GM18907 (cell line): ENCODE measurements around the gene SLC39A11.

Experiments
- ATAC-seq: cut with Tn5 transposase; IDR thresholded peaks from one replicate; pipeline ENCODE4 v1.9.1; 2021; ENCODE audit warnings: mild to moderate bottlenecking, moderate library complexity; ENCODE audit not compliant: unreplicated experiment

SLC39A11 gene

DNA sequence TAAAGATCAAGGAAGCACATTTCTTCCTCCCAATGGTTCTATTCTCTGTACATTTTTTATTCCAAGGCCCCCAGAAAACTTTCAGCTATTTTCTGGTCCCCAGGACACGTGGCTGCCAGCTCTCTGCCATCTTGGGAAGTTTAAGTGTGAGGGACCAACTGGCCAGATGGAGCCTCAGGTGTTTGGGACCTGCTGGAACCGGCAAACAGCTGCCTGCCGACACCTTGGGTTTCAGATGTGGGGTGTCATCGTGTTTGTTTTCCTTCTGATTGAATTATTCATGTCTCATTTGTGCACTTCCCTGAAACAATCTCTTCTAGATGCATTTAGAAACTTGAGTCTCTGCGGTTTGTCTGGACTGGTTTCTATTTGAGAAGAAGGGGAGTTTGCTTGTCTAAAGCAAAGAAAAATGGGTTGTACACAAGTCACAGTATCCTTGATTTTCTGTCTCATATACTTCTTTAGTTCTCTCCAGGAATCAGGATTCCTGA is 386.5 kb downstream of the SLC39A11 start:
- ATAC-seq: no peak

DNA sequence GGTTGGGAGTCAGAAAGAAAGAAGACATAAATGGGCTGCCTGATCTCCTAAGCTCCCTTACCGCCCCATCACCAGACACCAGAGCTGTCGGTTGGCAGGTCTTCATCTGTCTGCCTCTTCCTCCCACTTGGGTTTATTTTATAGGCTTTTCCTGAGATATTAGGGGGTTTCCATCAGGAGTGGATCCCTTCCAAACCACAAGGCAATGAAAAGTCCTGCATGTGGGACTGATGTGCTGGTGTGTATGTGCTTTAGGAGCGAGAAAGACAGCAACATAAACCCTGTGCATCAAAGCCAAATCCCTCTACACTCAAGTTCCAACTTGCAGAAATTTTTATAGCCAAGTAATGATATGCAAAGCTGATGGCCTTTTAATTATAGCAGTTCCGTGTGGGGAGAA is 389.5 kb downstream of the SLC39A11 start:
- ATAC-seq: no peak

DNA sequence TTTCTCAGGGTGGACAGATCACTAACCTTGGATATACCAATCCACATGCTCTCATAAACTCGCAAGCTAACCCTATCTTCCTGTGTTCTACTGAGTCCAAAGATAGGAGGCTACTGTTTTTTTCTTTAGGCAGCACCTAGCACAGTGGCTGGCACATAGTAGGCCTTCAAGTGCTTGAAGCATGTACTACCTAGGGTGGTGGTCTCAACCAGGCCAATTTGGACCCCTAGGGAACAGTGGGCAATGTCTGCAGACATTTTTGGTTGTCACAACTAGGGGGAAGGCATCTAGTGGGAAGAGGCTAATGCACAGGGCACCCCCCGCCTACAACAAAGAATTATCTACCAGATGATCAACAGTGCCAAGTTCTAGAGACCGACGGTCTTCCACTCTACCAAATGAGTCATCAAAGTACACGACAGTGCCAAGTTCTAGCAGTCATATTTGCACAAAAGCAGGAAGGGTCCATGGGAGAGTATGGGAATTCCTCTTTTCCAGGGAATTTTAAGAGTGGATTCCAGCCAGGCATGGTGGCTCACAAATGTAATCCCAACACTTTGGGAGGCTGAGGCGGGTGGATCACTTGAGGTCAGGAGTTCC is 390.3 kb downstream of the SLC39A11 start:
- no peak for ATAC-seq

DNA sequence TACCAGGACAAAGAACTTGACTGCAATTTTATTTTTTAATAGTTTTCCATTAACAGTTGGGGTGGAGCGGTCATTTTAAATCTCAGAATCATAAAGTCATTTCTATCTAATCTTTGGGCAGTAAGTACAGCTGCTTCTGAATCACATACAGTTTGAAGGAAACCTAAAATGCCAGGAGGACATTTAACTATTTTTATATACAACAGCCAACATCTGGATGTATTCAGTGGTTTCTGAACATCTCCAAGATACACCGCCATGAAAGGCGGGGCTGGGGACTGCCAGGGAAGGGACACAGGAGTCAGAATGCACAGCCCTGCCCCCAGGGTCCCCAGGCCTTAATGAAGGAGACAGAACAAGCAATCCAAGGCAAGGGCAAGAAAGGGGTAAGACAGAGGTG is 392.3 kb downstream of the SLC39A11 start:
- no peak for ATAC-seq

DNA sequence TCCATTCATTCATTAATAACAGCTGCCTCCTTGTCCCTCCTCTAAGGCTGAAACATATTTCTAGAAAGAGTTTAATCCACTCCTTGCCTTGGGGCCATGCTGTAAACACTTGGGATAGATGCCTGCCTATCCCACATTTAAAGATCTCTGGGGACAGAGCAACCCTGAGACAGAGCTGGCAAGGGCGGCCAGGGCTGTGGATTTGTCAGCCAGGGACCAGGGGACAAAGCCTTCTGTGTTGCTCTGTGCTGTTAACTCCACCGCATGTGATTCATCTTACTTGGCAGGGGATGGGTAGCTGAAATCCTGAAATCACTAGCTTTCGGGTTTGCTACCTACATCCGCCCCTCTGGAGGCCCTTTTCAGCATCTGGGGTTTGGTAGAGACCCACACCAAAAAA is 392.9 kb downstream of the SLC39A11 start:
- ATAC-seq: no peak

DNA sequence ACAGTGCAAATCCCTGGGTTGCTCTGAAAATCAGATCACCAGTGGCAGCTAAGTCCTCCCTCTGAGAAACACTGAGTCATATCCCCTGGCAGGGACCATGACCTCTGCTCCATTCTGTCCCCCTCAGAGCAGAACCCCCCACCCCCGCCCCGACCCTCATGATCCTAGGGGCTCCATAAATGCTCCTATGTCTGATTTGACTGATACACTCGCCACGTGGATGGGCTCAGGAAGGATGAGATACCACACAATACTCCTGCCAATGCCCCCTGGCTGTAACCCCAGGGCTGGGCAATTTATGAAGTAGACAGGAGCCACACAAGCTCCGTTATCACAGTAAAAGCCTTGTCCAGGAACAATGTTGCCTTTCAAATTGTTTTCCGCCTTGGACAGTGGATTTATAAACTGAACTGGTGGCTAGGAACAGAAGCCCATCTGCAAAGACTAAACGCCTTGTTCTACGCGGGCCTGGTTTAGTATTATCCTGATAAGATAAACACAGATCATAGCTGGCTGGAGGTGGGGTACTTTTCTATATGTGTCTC is 394.8 kb downstream of the SLC39A11 start:
- no peak for ATAC-seq

DNA sequence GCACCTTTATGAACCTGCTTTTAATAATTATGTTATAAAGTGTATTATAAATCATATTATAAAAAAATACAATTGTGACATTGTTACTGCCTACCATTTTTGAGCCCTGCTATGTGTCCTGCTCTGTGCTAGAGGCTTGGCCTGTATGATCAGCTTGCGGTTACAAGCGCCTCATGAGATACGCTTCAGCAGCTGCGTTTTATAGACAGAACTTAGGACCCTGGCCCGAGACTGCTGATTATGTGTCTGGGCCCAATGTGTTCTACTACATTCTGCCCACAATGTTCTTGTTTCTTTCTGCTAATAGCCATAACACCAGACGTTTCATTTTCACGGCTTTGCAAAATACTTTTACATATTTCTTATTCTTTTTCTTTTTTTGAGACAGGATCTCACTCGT is 395.8 kb downstream of the SLC39A11 start:
- ATAC-seq: no peak

DNA sequence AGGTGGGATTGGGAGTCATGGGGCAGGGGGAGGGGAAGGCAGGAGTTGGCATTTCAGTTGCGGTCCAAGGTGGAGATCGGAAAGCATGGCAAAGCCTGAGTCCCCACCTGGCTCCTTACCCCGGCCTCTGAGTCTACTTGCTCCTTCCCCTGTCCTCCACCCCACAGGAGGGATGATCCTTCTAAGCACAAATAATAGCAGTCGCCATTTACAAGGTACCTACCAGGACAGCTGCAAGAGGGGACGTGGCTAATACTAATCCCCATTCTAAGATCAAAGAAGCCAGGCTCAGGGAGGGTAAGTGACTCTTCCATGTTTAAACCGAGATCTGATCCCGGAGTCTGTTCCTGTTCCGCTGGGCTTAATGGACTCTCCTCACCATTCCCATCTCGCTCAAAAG is 396.3 kb downstream of the SLC39A11 start:
- no peak for ATAC-seq

DNA sequence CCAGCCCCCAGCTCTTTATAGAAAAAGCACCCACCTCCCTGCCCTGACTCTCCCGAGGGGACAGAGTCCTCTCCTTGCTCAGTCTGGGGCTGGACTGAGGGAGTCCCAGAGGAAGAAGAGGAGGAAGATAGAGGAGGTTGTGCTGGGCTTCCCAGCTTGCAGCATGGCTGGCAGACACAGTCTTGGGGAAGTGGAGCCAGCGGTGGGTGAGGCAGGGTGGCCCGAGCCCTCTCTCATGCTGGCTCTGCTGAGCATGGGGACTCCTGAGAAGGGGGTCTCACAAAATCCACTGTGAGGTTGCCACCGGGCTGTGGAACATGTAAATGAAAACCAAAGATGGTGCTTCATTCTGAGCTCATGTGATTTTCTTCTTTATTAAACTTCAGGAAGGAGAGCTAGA is 398.5 kb downstream of the SLC39A11 start:
- no peak for ATAC-seq

DNA sequence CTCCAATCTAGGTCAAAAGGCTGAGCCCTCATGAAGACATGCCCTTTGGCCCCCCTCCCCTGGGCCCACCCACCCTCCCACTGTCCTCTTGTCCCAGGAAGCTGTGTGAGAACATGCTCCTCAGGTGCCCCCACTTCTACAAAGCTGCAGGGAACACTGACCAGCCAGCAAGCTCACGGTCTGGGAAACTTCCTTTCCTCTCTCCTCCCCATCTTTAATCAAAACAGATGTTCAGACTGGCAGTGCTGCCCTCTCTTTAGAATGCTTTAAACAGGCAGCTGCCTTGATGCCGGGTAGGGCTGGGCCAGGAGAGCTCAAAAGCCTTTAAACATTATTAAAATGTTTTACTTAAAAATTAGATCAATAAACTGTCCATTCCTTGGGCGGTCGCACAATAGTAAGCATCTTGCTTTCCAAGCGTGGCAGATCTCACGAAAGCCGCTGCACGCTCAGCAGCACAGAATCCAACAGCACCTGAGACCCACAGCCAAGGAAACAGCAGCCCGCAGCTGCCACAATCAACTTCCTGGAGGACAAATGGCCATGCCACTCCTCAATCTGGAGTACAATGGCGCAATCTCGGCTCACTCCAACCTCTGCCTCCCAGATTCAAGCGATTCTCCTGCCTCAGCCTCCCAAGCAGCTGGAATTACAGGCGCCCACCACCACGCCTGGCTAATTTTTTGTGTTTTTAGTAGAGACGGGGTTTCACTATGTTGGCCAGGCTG is 399.2 kb downstream of the SLC39A11 start:
- no peak for ATAC-seq

DNA sequence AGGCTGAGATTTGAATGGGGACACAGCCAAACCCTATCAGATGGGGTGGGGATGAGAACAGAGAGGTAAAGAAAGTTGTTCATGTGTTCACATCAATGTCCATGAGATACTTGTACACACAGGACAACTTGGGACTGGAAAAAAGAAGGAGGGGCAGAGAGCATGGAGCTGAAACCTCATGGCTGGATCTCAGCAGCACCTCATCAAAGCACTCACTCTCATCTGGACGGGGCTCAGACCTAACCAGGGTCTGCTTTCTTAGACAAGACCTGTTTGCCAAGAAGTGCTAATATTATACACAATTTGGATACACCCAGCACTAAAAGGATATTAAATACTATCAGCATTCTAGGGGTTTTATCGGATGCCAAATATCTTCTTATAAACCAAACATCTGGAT is 399.8 kb downstream of the SLC39A11 start:
- ATAC-seq: no peak

DNA sequence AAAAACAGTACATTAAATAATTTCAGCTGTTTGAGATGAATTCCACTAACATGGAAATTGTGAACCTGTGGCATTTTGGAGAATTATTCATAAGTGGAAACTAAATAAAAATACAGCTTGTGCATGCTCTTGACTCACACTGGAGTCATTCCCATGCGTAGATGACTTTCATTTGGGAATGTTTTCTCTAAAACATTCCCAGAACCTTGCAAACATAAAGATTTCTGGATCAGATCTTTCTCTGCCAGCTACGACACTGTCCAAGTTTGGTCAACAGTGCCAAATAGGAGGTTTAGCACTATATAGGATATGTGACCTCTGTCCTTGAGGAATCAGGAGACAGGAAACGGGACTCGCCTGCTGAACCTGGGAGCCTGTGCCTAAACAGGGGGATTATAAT is 400.9 kb downstream of the SLC39A11 start:
- no peak for ATAC-seq

DNA sequence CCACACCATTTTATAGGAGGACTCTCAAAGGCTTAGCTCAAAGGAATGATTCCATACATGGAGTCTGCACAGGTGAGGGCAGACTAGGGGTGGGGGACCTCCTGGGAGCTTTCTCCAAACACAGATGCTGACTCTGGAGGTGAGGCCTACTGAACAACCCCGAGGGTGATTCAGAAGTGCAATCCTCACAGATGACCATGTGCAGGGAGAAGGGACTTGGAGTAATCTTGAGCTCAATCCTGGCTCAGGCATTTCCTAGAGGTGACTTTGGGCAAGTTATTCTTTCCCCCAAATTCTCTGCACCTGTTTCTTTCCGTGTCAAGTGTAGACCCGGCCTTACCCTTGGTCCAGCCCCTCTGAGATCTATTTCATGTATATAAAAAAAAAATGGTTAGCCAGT is 401.5 kb downstream of the SLC39A11 start:
- ATAC-seq: no peak

DNA sequence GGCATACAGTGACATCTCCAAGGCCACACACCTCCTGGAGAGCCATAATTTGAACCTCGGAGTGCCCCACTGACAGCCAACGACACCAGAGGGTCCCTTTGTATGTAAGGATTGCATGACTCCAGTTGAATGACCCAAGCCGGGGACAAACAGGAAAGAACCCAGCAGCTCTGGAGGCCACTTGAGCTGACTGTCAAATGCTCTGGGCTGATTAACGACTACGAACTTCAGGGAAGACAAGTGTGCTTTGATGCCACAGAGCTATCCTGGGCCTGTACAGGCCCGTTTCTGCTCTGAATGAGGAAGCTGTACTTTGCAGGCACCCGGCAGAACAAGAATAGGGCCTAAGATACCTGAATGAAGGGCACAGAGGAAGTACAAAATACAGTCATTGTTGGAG is 404.6 kb downstream of the SLC39A11 start:
- ATAC-seq: no peak

DNA sequence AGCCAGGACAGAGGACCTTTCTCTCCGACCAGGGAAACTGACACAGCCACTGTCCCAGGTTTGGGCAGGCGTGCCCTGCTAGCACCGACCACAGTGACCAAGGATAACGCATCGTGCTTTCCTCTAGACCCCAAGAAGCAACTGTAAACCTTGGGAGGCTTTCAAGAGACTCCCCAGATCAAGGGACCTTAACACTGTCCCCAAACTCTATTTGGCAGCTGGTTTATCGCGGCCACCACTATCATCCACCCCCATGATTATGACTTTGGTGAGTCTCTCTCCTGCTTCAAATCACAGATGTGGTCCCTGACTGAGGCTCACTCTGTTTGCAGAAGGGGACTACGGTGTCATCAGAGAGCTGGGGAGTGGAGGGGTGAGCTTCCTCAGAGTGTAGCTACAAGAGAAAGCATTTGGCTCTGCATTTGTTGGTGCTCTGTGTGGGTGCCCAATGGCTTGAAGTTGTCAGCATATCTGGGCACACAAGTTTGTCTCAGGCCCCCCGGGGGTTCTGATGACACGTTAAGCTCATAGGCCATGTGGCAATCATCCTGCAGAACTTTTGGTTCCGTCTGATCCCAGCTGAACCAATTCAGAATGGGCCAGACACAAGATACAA is 408.0 kb downstream of the SLC39A11 start:
- no peak for ATAC-seq

DNA sequence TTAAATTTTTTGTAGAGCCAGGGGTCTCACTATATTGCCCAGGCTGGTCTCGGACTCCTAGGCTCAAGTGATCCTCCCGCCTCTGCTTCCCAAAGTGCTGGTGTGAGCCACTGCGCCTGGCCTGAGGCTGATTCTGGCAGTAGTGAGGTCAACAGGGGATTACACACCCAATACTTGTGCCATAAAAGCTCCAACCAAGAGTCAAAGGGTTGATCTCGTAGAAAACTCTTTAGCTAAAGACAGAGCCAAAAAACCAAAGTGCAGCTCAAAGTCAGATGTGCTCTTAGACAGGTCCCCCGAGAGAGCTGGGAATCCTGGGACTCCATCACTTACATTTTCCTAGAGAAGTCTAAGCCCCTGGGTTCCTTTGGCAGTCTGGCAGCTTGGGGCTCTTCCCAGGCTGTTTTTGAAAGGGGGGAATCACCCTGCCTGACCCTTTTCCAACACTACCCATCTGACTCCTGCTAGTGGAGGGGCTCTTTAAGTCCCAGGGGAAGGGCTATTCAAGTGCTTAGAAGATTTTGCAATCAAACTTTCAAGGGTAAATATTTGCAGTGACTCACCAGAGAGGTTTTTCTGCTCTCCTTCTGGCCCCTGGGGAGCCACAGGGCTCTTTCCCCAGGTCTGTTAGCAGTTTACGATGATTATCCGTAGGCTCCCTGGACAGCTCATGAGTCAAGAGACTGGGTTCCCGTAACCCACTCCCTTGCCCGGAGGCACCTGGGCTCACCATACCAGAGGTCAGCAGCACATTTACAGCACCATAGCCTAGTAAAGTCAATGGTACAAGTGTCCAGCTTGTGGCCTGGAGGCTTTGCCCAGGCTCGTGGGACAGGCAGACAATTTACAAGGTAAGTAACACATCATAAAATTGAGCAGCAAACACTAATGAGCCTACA is 408.7 kb downstream of the SLC39A11 start:
- ATAC-seq: no peak

DNA sequence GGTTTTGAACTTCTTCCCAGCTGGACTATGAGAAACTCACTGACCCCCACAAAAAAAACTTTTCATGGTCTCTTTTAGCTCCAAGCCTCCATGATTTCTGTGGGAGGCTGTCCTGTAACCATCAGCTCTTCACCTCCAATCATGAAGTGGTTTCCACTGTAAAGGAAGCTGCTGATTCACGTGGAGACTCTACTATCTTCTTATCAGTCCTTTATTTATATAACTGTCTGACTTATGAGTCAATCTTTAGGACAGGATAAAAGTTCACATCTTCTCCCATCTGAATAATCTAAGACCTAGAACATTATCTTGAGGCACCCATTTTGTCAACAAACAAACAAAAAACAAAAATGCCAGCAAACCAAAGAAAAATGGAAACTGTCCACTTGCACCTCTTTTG is 409.9 kb downstream of the SLC39A11 start:
- no peak for ATAC-seq

DNA sequence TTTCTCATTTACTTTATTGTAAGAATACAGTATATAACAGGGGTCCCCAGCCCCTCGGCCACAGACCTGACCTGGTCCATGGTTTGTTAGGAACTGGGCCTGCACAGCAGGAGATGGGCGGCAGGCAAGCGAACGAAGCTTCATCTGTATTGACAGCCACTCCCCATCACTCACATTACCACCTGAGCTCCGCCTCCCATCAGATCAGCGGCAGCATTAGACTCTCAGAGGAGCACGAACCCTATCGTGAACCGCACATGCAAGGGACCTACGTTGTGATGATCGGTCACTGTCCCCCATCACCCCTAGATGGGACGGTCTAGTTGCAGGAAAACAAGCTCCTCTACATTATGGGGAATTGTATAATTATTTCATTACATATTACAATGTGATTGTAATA is 410.6 kb downstream of the SLC39A11 start:
- no peak for ATAC-seq

DNA sequence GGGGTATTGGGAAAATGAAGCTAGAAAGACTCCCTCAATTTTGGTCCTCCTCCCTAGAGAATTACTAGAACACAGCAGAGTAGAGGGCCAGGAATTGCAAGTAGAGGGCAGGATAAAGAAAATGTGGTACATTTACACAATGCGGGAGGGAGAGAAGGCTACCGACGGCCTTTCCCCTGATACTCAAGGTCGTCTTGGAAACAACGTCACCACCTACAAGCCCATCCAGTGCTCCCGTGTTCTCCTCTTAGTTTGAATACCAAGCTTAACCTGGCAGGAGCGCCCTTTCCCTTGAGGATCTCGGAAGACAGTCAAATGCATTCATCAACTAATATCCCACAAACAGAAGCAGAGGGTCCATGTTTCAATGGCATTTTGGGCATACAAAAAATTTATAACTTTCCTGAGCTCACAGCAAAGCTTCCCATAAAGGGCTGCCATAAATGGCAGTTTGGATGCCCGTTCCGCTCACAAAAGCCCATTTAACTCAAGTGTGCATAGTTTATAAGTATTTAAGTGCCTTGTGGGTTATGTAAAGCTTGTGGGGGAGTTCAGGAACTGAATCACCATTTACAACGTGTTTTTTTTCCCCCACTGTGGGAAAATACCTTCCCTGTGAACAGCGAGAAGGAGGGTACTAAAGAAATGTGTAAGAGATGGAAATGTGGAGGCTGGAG is 414.6 kb downstream of the SLC39A11 start:
- ATAC-seq: no peak

DNA sequence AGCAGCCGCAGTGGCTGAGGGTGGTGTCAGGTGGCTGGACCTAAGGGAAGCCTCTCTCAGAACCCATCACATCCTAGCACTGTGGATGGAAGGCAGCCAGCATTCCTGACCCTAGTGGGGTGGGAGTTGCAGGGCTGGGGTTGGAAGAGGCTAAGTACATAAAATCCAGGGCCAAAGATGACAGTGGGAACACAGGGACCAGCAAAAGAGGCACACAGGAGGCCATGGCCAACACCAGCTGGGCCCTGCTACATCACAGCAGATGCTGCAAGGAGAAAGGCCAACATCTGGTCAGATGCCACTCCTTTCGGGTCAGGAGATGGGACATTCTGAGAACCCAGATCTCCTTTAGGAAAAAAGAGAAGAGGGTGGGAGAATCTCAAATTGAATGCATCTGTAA is 415.4 kb downstream of the SLC39A11 start:
- ATAC-seq: no peak
